H1 (cell line): ENCODE data around the gene RBM19. TPM values are rescaled to one million over a fixed set of nuclear protein-coding genes. Genes with fewer than 3 reads are reported as not detected.

Experiments used
- CTCF ChIA-PET: fragments of 300-600 bp; sonication (Branson Sonifier 250); formaldehyde crosslinking; loops from one replicate; lab custom pipeline; 2021; ENCODE audit not compliant: partially characterized antibody; lab: Charles Lee
- POLR2A ChIA-PET: fragments of 300-600 bp; sonication (Branson Sonifier 250); formaldehyde crosslinking; loops from one replicate; lab custom pipeline; 2021; ENCODE audit warnings: inconsistent platforms; ENCODE audit not compliant: partially characterized antibody; lab: Charles Lee
- DNase-seq, 2 experiments: peaks; one replicate each; pipeline versions ENCODE4 v3.0.0 to v3.0.0-alpha.2; 2010 to 2022; ENCODE audit warnings: low spot score in 2 of 2, low read depth in 1 of 2, mixed read lengths in 1 of 2
- FAIRE-seq: peaks from 2 replicates; lab custom pipeline; 2011; peaks lifted over from hg19 to GRCh38; lab: Jason Lieb, UNC
- H2AFZ ChIP-seq: 2 replicates; pipeline ENCODE4 v1.8.1; 2012; ENCODE audit warnings: low read length, inconsistent platforms
- H2AK5ac ChIP-seq: 2 replicates; pipeline ENCODE4 v1.6.1; 2013; ENCODE audit warnings: low read depth, low read length
- H2BK120ac ChIP-seq: replicated peaks from 2 replicates; pipeline ENCODE3; 2013; ENCODE audit warnings: low read depth, low read length, inconsistent platforms
- H2BK12ac ChIP-seq: 2 replicates; pipeline ENCODE4 v1.6.1; 2013; ENCODE audit warnings: low read depth, low read length
- H2BK15ac ChIP-seq: 2 replicates; pipeline ENCODE4 v1.6.1; 2013; ENCODE audit warnings: low read length
- H2BK20ac ChIP-seq: 2 replicates; pipeline ENCODE4 v1.6.1; 2013; ENCODE audit warnings: low read length
- H2BK5ac ChIP-seq: 2 replicates; pipeline ENCODE4 v1.6.1; 2013; ENCODE audit warnings: low read depth, low read length
- H3K14ac ChIP-seq: 2 replicates; pipeline ENCODE4 v1.6.1; 2013; ENCODE audit warnings: inconsistent platforms; ENCODE audit not compliant: insufficient read length
- H3K18ac ChIP-seq: 2 replicates; pipeline ENCODE4 v1.6.1; 2013; ENCODE audit warnings: low read length; ENCODE audit errors: extremely low read depth
- H3K23ac ChIP-seq: 2 replicates; pipeline ENCODE4 v1.6.1; 2013; ENCODE audit warnings: inconsistent platforms; ENCODE audit not compliant: insufficient read length
- H3K23me2 ChIP-seq: 2 replicates; pipeline ENCODE4 v1.6.1; 2013; ENCODE audit warnings: low read depth, low read length
- H3K27ac ChIP-seq: 2 replicates; pipeline ENCODE4 v1.6.1; 2011; ENCODE audit warnings: low read depth, low read length, inconsistent platforms
- H3K27me3 ChIP-seq, 4 experiments: replicated peaks in 1 of 4; 1 replicate in 1 of 4; 2 replicates in 3 of 4; pipeline versions ENCODE4 v1.6.1 to v1.8.1; 2011 to 2013; ENCODE audit warnings: low read length in 3 of 4, mild to moderate bottlenecking in 3 of 4, inconsistent platforms in 2 of 4, mixed read lengths in 2 of 4, moderate library complexity in 1 of 4; ENCODE audit not compliant: control insufficient read depth in 3 of 4, insufficient read depth in 3 of 4; ENCODE audit errors: extremely low read depth in 1 of 4
- H3K36me3 ChIP-seq, 4 experiments: 2 replicates each; pipeline versions ENCODE4 v1.6.1 to v1.8.1; 2011 to 2013; ENCODE audit warnings: mild to moderate bottlenecking in 4 of 4, low read length in 3 of 4, moderate library complexity in 2 of 4, control low read depth in 1 of 4, inconsistent platforms in 1 of 4; ENCODE audit not compliant: insufficient read depth in 4 of 4, control insufficient read depth in 2 of 4
- H3K4ac ChIP-seq: replicated peaks from 2 replicates; pipeline ENCODE3; 2013; ENCODE audit warnings: low read length, low read depth, mixed read lengths, inconsistent platforms; ENCODE audit not compliant: insufficient read length
- H3K4me1 ChIP-seq, 4 experiments: replicated peaks in 1 of 4; 1 replicate in 1 of 4; 2 replicates in 3 of 4; pipeline versions ENCODE4 v1.6.1 to v1.8.1; 2011 to 2013; ENCODE audit warnings: low read length in 3 of 4, inconsistent platforms in 2 of 4, mixed read lengths in 1 of 4; ENCODE audit not compliant: insufficient read depth in 4 of 4, control insufficient read depth in 3 of 4
- H3K4me2 ChIP-seq, 2 experiments: 2 replicates each; pipeline versions ENCODE4 v1.6.1 to v1.8.1; 2011 to 2013; ENCODE audit warnings: low read depth in 2 of 2, low read length in 2 of 2, control low read depth in 1 of 2, inconsistent platforms in 1 of 2, mild to moderate bottlenecking in 1 of 2; ENCODE audit not compliant: insufficient read depth in 1 of 2
- H3K4me3 ChIP-seq, 4 experiments: fragments of 200-600, 300-600 bp in 1 of 4; sonication (generic), shearing (Covaris generic), sonication (Bioruptor Twin) in 1 of 4; 2 replicates each; pipeline versions ENCODE4 v1.5.1 to v1.8.1; 2011 to 2016; ENCODE audit warnings: low read length in 4 of 4, low read depth in 3 of 4, control low read depth in 2 of 4, inconsistent platforms in 2 of 4, mild to moderate bottlenecking in 2 of 4, mixed read lengths in 1 of 4, moderate library complexity in 1 of 4; ENCODE audit not compliant: insufficient read depth in 2 of 4; ENCODE audit errors: extremely low read depth in 1 of 4
- H3K56ac ChIP-seq: replicated peaks from 2 replicates; pipeline ENCODE3; 2013; ENCODE audit warnings: low read depth, mild to moderate bottlenecking, mixed read lengths, low read length, inconsistent platforms; ENCODE audit not compliant: insufficient read length
- H3K79me1 ChIP-seq: 2 replicates; pipeline ENCODE4 v1.6.1; 2013; ENCODE audit warnings: low read depth, low read length, control low read depth
- H3K79me2 ChIP-seq, 2 experiments: 2 replicates each; pipeline versions ENCODE4 v1.6.1 to v1.8.1; 2012 to 2013; ENCODE audit warnings: low read length in 2 of 2, mild to moderate bottlenecking in 2 of 2, inconsistent platforms in 1 of 2; ENCODE audit not compliant: insufficient read depth in 2 of 2, control insufficient read depth in 1 of 2
- H3K9ac ChIP-seq, 4 experiments: replicated peaks in 1 of 4; 1 replicate in 1 of 4; 2 replicates in 3 of 4; pipeline versions ENCODE4 v1.6.1 to v1.8.1; 2011 to 2013; ENCODE audit warnings: low read depth in 3 of 4, low read length in 3 of 4, control low read depth in 2 of 4, mild to moderate bottlenecking in 2 of 4, moderate library complexity in 2 of 4, inconsistent platforms in 1 of 4; ENCODE audit errors: extremely low read depth in 1 of 4
- H3K9me3 ChIP-seq, 2 experiments: 2 replicates each; pipeline versions ENCODE4 v1.6.1 to v1.8.1; 2012 to 2013; ENCODE audit warnings: mild to moderate bottlenecking in 2 of 2, moderate library complexity in 2 of 2, control low read depth in 1 of 2, inconsistent platforms in 1 of 2, low read depth in 1 of 2, low read length in 1 of 2, mixed read lengths in 1 of 2; ENCODE audit not compliant: insufficient read depth in 2 of 2
- H4K20me1 ChIP-seq, 2 experiments: replicated peaks in 1 of 2; 2 replicates each; pipeline versions ENCODE3 to v1.8.1; 2011 to 2013; ENCODE audit warnings: inconsistent platforms in 2 of 2, low read length in 2 of 2, mild to moderate bottlenecking in 1 of 2; ENCODE audit not compliant: insufficient read depth in 2 of 2, control insufficient read depth in 1 of 2
- H4K5ac ChIP-seq: 2 replicates; pipeline ENCODE4 v1.6.1; 2013; ENCODE audit warnings: low read length, low read depth, mixed read lengths, inconsistent platforms; ENCODE audit not compliant: insufficient read length
- H4K8ac ChIP-seq: 2 replicates; pipeline ENCODE4 v1.8.0; 2013; ENCODE audit warnings: mild to moderate bottlenecking, moderate library complexity, low read length, inconsistent platforms; ENCODE audit not compliant: insufficient read depth; ENCODE audit errors: extremely low read depth
- H4K91ac ChIP-seq: replicated peaks from 2 replicates; pipeline ENCODE3; 2013; ENCODE audit warnings: low read length, mixed read lengths, inconsistent platforms; ENCODE audit not compliant: insufficient read length
- CBX8 ChIP-seq: fragments of 300-800, 300-1000 bp; sonication (generic); IDR thresholded peaks from 2 replicates; pipeline ENCODE4 v1.7.1; 2016; ENCODE audit warnings: low read depth, low read length, borderline replicate concordance
- E2F6 ChIP-seq: IDR thresholded peaks from 2 replicates; pipeline ENCODE4 v1.6.1; 2012; ENCODE audit warnings: inconsistent platforms
- HDAC6 ChIP-seq: IDR thresholded peaks from one replicate; pipeline ENCODE4 v1.7.1; 2012; ENCODE audit warnings: low read depth, mild to moderate bottlenecking, inconsistent platforms, low read length, moderate library complexity
- NANOG ChIP-seq: IDR thresholded peaks from 2 replicates; pipeline ENCODE4 v1.6.1; 2011; ENCODE audit warnings: low read length, low read depth, mild to moderate bottlenecking, inconsistent platforms; ENCODE audit not compliant: insufficient read depth, poor library complexity, severe bottlenecking
- RAD21 ChIP-seq, 2 experiments: IDR thresholded peaks in 1 of 2; conservative IDR thresholded peaks in 1 of 2; 2 replicates each; pipeline ENCODE4 v1.6.1; 2011; ENCODE audit warnings: low read depth in 2 of 2, low read length in 2 of 2, improper control_type of control experiment in 1 of 2, inconsistent platforms in 1 of 2, mild to moderate bottlenecking in 1 of 2, moderate library complexity in 1 of 2
- SP2 ChIP-seq: IDR thresholded peaks from 2 replicates; pipeline ENCODE4 v1.6.1; 2012; ENCODE audit warnings: mild to moderate bottlenecking, low read length, inconsistent platforms
- WGBS, 2 experiments: shearing (Covaris generic) in 1 of 2; methylation state at CpG; one replicate each; pipeline versions ENCODE4 v1.1.6 to v1.1.7; 2013 to 2015; ENCODE audit warnings: low lambda C conversion rate in 2 of 2, mixed read lengths in 2 of 2, inconsistent platforms in 1 of 2, low coverage in 1 of 2, missing lambda C conversion rate in 1 of 2; ENCODE audit not compliant: insufficient replicate concordance in 2 of 2, insufficient coverage in 1 of 2, insufficient read length in 1 of 2; ENCODE audit errors: extremely low coverage in 1 of 2, missing lambda C conversion rate in 1 of 2; 5-methylcytosine and 5-hydroxymethylcytosine counted together
- polyA plus RNA-seq, 7 experiments: library from polyadenylated mRNA; depleted of rRNA in 3 of 7; stranded (reverse) in 5 of 7; unstranded in 2 of 7; fragments of >200 nt in 5 of 7; fragments of 200-250 nt in 2 of 7; gene quantifications; 1 replicate in 5 of 7; 2 replicates in 1 of 7; 4 replicates in 1 of 7; pipeline versions ENCODE4 v1.2.1 to v1.2.3, GENCODE V29; 2011 to 2013; ENCODE audit warnings: missing spikeins in 2 of 7, mixed read lengths in 2 of 7
- total RNA-seq: library from RNA; stranded (reverse); fragmentation: NEBNext Ultra II Directional; extraction: Animal tissue kit (Norgen Biotek cat#: 25700); gene quantifications from 2 replicates; pipeline ENCODE4 v1.2.1, GENCODE V29; 2021

The RBM19 gene
- total and polyA plus RNA-seq, 2 of the 8 experiments (the other 6 are each of a cell fraction or from before 2014, with no cell fraction given) = 23.4 to 61.9 TPM

DNA sequence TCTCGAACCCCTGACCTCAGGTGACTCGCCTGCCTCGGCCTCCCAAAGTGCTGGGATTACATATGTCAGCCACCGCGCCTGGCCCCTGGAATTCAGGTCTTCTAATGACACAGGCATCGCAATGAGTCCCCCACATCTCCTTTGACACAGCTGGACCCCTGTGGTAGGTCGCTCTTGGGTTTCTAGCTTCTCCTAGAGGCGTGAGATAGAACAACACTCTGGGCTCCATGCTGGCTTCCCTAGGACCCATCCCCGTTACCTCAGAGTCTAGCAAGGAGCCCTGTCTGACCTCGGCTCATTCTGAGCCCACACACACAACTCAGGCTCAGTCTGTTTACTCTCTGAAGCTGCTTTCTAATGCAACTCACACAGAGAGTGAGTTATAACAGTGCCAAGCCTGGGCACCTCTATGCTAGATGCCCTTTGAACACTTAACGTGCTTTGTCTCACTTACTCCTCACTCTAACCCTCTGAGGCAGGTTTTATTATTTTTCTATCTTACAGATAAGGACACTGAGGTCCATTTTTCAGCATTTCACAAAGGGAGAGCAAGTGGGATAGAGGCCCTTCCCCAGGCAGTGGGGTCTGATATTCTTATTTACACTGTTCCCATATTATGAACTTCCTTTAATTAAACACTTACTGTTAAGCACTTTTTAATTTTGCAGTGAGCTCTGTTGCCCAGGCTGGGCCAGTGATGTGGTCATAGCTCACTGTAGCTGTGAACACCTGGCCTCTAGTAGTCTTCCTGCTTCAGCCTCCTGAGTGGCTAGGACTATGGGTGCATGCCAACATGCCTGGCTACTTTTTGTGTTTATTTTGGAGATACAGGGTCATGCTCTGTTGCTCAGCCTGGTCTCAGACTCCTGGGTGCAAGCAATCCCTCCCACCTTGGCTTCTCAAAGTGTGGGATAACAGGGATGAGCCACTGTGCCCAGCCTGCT lies 40.6 kb upstream of the RBM19 start:
- no peak overlapping the region for H3K14ac ChIP-seq
- no peak overlapping the region for H2BK5ac ChIP-seq
- H3K4ac ChIP-seq = no peak overlapping the region
- no peak overlapping the region for H2BK12ac ChIP-seq
- no peaks in the 10 kb centered on the region for H3K79me2 ChIP-seq
- H4K20me1 ChIP-seq = no peaks in the 10 kb centered on the region
- 80% methylated on average over 11 of the region's 11 CpGs; no CpG with 5 or more reads in 1 of the 2 experiments for WGBS, 2 experiments
- H3K23me2 ChIP-seq = no peaks in the 10 kb centered on the region; the same call in 1 of the 2 replicates
- no peak for DNase-seq
- ChIA-PET CTCF (interaction anchor here (0.8 to 1.8 kb wide), 12 partner anchors 10 to 502 kb away, joined by 3 to 6 read pairs (median 4); no protein-coding TSS in a partner anchor), POLR2A (no interaction called here)
- H3K4me3 ChIP-seq = no peak overlapping the region
- no peaks in the 10 kb centered on the region for H3K9me3 ChIP-seq
- H4K5ac ChIP-seq = no peak overlapping the region
- FAIRE-seq = no peak
- H2BK120ac ChIP-seq = no peak overlapping the region
- H3K79me1 ChIP-seq = no peaks in the 10 kb centered on the region
- no peak overlapping the region for H2BK20ac ChIP-seq
- H3K18ac ChIP-seq = no peak overlapping the region
- H2AK5ac ChIP-seq = no peak overlapping the region
- H3K4me2 ChIP-seq = no peak overlapping the region
- H4K91ac ChIP-seq = no peak overlapping the region
- H2AFZ ChIP-seq = no peak overlapping the region
- no peaks in the 10 kb centered on the region; a peak in 1 of 7 replicates for H3K27me3 ChIP-seq
- no peak overlapping the region for H2BK15ac ChIP-seq
- H3K9ac ChIP-seq = no peak overlapping the region
- no peak overlapping the region for H4K8ac ChIP-seq
- no peaks in the 10 kb centered on the region for H3K4me1 ChIP-seq
- H3K36me3 ChIP-seq = no peaks in the 10 kb centered on the region
- H3K27ac ChIP-seq = no peak overlapping the region
- no peak overlapping the region for H3K23ac ChIP-seq
- H3K56ac ChIP-seq = no peak overlapping the region
- TF ChIP-seq HDAC6 = no peak
- no peak for TF ChIP-seq NANOG
- TF ChIP-seq CBX8 = no peak
- 0 out of 4 replicates have a peak, but pooled peaks of 1 of the 2 experiments have one; percentile 1 for TF ChIP-seq RAD21 (IDR thresholded peaks at IDR 0.05 in 1 of 2, conservative IDR thresholded peaks at IDR 0.05 in 1 of 2; ENCODE audit: low read depth in 2 of 2, low read length in 2 of 2)
- TF ChIP-seq E2F6 = no peak
- TF ChIP-seq SP2 = no peak
